Measurements from ENCODE around the gene ART5.

The ART5 gene

DNA sequence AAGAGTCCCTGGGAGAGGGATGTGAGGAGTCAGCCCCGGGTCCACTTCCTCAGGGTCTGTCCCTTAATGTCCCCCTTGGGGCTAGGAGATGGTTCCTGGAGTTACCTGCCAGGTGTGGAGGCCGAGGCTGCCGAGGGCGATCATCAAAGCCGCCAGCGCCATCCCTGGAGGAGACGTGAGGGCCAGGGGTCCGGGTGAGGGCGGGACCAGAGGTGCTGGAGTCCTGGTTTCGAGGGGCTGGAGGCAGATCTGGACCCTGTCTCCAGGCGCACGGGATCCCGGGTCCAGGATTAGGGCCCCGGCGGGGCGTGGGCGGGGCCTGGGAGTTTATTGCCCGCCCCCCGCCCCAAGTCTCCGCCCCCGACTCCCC, at the start of gene ART5:
TSS of gene ART5 (minus strand) at position 292 of the 370 bp plus-strand sequence. CDS start at position 162, 130 bp downstream.
- in situ Hi-C loops (cut with HindIII; ENCODE audit: low pct_ligation_motif_present, low pct_unique_long_range_greater_than_20kb, low sequenced_read_pairs) = no loop called here

GRCh38 chr11:3686751-3687150, 45.0 kb upstream of the ART5 start:
- in situ Hi-C loops (cut with HindIII; ENCODE audit: low pct_ligation_motif_present, low pct_unique_long_range_greater_than_20kb, low sequenced_read_pairs) = no loop called here

More for the DNA sequence above, at the start of gene ART5:
- no peak for DNase-seq

DNA sequence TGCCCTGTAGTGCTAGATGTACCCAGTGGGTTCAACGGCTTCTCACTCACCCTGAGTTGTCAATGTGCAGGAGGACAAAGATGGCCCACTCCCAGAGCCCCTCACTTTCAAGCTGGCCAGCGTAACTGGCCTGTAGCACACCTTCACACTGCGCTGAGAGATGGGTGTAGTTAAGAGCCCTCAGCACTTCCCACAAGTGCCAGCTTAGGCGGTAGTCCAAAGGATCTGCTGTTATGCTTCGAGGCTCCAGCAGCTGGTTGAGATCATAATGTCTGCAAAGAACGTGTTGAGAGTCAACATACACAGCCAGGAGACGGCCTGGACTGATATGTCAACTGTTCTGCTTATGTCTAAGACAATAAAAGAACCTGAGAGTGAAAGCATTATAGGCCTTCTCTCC, 44.1 kb upstream of the ART5 start:
- in situ Hi-C loops (cut with HindIII; ENCODE audit: low pct_ligation_motif_present, low pct_unique_long_range_greater_than_20kb, low sequenced_read_pairs) = no loop called here
- no peak for DNase-seq

More at GRCh38 chr11:3686751-3687150, 45.0 kb upstream of the ART5 start:
- no peak for DNase-seq

GRCh38 chr11:3684819-3685172, 43.0 kb upstream of the ART5 start:
- no peak for DNase-seq
- in situ Hi-C loops (cut with HindIII; ENCODE audit: low pct_ligation_motif_present, low pct_unique_long_range_greater_than_20kb, low sequenced_read_pairs) = no loop called here

DNA sequence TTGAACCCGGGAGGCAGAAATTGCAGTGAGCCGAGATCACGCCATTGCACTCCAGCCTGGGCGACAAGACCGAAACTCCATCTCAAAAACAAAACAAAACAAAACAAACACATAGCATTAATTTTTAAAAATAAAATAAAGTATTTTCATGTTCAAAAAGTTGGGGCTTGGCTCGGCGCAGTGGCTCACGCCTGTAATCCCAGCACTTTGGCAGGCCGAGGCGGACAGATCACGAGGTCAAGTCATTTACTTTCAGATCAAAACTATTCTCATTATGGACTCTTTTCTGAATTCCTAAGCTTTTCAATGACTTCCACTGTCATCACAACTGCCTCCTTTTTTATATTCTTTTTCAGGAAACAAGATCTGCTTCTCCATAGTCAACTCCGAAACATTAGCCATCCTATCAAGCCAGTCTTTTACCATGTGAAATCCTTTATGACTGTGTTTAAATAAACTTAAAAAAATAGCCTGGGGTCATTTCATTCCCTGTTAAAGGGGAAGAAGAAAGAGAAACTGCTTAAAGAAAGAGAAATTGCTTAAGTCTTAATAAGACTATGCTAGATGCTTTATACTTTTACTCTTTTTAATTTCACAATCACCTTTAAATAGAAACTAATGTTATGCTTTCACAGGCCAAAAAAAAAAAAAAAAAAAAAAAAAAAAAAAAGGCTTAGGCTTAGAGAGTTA, 42.5 kb upstream of the ART5 start:
- DNase-seq = no peak
- in situ Hi-C loops (cut with HindIII; ENCODE audit: low pct_ligation_motif_present, low pct_unique_long_range_greater_than_20kb, low sequenced_read_pairs) = no loop called here

GRCh38 chr11:3683039-3683438, 41.2 kb upstream of the ART5 start:
- no peak for DNase-seq
- in situ Hi-C loops (cut with HindIII; ENCODE audit: low pct_ligation_motif_present, low pct_unique_long_range_greater_than_20kb, low sequenced_read_pairs) = no loop called here

GRCh38 chr11:3679077-3679476, 37.3 kb upstream of the ART5 start:
- no peak for DNase-seq
- in situ Hi-C loops (cut with HindIII; ENCODE audit: low pct_ligation_motif_present, low pct_unique_long_range_greater_than_20kb, low sequenced_read_pairs) = no loop called here

GRCh38 chr11:3675971-3676370, 34.2 kb upstream of the ART5 start:
- DNase-seq = no peak
- in situ Hi-C loops (cut with HindIII; ENCODE audit: low pct_ligation_motif_present, low pct_unique_long_range_greater_than_20kb, low sequenced_read_pairs) = no loop called here

DNA sequence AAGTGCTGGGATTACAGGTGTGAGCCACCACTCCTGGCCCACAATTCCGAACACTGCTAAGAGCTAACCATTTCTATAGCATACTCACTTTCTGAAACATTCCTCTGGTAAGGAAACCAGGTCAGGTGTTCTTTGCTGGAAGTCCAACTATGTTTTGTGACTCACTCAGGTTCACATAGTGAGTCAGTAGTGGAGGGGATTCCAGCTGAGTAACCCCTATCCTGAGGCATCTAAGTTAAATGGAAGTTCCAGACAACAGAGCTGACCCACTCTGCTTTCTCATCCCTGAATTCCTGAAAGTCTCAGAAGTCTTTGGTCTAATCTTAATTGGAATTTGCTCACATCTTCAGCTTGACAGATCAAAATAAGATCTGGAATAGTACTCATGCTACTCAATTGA, 32.4 kb upstream of the ART5 start:
- peak; percentile 64 for DNase-seq
- in situ Hi-C loops (cut with HindIII; ENCODE audit: low pct_ligation_motif_present, low pct_unique_long_range_greater_than_20kb, low sequenced_read_pairs) = no loop called here

DNA sequence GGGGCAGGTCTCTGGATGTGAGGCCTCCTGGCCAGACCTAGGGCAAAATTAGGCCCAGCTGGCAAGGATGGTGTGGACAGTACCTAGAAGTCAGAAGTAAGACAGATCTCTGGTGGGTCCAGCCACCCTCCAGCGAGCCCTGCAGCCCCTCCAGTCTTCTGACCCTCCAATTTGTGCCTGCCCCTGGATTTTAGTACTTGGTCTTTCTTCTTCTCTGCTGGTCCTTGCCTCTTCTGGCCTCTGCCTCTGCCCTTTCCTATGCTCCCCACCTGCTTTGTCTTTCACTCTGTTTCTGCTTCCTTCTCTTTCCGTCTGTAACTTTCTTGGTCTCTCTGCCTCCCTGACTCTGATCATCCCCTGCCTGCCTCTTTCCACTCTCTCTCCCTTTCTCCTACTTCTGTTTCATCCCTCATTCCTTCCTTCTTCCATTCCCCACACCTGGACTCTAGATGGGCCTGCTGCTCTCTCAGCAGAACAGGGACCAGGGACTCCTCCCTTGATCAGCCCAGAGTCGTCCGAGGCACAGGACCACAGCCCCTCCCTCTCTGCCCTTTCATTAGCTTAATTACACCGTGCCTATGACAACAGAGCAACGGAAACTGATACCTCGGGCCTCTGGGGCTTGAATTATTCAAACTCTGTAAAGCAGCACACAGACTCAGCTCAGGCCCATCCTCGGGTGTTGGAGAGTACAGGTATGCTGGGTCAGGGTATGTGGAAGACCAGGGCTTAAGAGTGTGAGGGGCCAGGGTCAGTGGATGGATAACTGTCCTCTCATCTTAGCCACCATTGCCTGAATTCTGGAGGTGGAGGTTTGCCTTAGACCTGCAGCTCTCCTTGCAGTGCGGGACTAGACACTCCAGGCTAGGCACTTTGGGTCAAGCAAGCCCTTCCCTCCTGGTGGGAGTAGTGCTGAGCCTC, 29.8 kb upstream of the ART5 start, which contains the start of gene CHRNA10:
TSS of gene CHRNA10 (minus strand) at position 51 of the 921 bp plus-strand sequence. CDS start 72 bp downstream, outside the sequence.
- in situ Hi-C loops (cut with HindIII; ENCODE audit: low pct_ligation_motif_present, low pct_unique_long_range_greater_than_20kb, low sequenced_read_pairs) = no loop called here

DNA sequence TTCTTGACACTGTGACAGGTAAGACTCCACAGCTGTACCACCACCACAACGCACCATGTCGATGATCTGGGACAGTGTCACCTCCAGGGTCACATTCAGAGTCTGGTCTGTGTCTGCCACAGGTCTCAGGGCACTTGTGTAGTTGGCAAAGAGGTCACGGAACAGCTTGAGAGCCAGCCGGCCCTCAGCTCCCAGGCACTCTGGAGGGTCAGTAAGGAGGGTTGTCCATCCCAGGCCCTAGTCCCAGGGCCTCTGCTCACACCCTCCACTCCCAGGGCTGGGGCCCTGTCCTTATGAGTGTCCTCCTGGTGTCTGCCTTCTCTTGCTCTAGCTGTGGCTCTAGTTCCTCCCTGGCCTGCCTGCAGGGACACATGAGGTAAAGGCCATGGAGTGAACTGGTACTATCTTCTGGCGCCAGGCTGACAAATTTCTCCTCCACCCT, 28.0 kb upstream of the ART5 start:
- in situ Hi-C loops (cut with HindIII; ENCODE audit: low pct_ligation_motif_present, low pct_unique_long_range_greater_than_20kb, low sequenced_read_pairs) = no loop called here
- DNase-seq = no peak

More for the DNA sequence above, 29.8 kb upstream of the ART5 start, which contains the start of gene CHRNA10:
- no peak for DNase-seq

DNA sequence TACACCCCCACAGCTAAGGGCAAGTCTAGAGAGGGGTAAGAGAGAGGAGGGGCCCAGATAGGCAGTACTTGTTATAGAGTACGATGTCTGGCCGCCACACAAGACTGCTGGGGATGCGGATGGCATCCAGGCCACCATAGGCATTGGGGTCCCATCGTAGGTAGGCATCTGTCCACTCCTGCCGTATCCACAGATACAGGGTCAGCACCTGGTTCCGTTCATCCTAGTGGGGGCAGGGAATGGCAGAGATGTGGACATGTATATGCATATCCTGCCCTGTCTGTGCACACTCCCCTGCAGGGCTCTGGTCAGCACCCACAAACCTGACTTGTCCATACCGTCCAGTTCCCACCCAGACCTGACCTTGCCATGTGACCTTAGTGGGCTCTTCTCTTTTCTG, 27.3 kb upstream of the ART5 start:
- in situ Hi-C loops (cut with HindIII; ENCODE audit: low pct_ligation_motif_present, low pct_unique_long_range_greater_than_20kb, low sequenced_read_pairs) = no loop called here

GRCh38 chr11:3667149-3668035, 25.6 kb upstream of the ART5 start:
- no peak for DNase-seq
- in situ Hi-C loops (cut with HindIII; ENCODE audit: low pct_ligation_motif_present, low pct_unique_long_range_greater_than_20kb, low sequenced_read_pairs) = no loop called here

More for the DNA sequence above, 27.3 kb upstream of the ART5 start:
- no peak for DNase-seq

- in situ Hi-C loops (cut with HindIII; ENCODE audit: low pct_ligation_motif_present, low pct_unique_long_range_greater_than_20kb, low sequenced_read_pairs) = no loop called here
- no peak for DNase-seq
These were observed 24.3 kb upstream of the ART5 start for GRCh38 chr11:3666023-3666530.

DNA sequence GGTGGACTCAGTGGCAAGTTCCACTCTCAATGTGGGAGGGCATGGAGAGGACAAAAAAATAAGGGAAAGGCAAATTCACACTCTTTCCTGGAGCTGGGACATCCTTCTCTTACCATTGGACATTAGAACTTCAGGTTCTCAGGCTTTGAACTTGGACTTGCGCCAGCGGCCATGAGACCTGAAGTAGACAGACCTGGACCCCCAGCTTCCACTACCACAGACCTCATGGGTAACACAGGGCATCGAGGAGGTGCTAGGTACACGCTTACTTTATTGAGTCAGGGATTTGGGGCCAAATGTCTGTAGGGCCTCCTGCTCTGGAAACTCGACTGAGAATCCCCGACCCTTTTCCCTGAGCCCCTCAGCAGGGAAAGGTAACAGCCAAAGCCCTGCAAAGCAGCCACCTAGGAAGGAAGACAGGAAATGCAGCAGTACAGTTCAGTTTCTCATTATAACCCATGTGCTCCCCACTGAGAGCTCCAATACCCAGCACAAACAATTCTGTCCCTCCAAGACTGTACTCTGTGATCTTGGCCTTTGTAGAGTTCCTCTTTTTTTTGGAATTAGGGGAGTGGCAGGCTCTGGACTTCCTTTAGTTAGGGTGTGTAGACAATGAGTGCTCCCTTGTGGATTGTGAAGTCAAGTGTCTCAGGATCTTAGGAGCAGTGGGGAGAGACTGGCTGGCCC, 23.7 kb upstream of the ART5 start:
- in situ Hi-C loops (cut with HindIII; ENCODE audit: low pct_ligation_motif_present, low pct_unique_long_range_greater_than_20kb, low sequenced_read_pairs) = no loop called here
- no peak for DNase-seq

DNA sequence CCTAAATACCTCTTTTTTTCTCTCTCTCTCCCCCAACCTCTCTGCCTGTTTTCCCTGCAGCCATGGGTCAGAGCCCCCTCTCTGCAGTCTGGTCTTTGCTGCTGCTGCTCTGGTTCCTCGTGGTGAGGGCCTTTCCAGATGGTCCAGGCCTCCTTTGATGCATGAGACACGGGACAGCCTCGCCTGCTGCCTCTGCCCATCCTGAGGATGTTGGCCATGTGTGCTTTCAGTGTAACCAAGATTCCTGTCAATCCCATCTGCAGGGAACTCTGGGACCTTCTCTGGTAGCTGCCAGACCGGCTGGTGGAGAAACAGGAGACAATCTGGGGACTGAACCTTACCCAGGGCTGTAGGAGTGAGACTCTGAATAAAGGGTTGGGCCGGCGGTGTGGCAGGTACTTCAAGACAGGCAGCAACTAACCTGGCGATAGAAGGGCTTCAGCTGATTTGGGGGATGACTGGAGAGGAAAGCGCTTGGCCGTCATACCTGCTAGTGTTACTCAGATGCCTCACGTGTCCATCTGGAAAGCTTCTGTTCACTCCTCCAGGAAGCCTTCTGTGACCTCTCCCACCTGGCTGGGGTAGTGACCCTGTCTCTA, 22.3 kb upstream of the ART5 start:
- DNase-seq = no peak
- in situ Hi-C loops (cut with HindIII; ENCODE audit: low pct_ligation_motif_present, low pct_unique_long_range_greater_than_20kb, low sequenced_read_pairs) = no loop called here

DNA sequence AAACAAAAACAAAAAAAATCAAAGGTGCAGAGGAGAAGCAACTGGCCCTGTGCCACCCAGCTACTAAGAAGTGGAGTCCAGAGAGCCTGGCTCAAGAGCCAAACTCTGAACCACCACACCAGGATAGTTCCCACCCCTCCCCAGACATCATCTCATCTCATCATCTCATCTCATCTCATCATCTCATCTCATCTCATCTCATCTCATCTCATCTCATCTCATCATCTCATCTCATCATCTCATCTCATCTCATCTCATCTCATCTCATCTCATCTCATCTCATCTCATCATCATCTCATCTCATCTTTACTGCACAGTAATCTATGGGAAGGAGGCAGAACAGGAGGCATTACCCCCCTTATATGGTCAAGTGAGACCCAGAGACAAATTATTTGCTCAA, 21.1 kb upstream of the ART5 start:
- in situ Hi-C loops (cut with HindIII; ENCODE audit: low pct_ligation_motif_present, low pct_unique_long_range_greater_than_20kb, low sequenced_read_pairs) = no loop called here
- no peak for DNase-seq

DNA sequence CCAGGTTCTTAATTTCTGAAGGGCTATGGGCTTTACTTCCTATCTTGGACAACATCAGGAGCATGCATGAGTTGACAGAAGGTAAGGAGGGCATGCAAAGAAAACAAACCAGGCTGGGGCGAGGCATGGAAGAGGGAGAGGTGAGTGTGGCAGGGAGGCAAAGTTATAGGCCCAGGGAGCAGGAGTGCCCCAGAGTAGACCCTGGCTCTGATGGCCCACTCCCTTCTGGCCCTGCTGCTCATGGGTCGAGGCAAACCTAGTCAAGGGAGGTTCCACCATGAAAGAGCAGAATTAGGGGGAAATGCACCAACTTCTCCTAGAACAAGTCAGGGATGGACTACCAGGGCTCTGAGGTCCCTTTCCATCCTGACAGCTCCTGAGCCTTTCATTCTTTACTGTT, 19.2 kb upstream of the ART5 start:
- in situ Hi-C loops (cut with HindIII; ENCODE audit: low pct_ligation_motif_present, low pct_unique_long_range_greater_than_20kb, low sequenced_read_pairs) = no loop called here
- no peak for DNase-seq

All from ACHN (cell line).